GM18499 (cell line): ENCODE data around the gene TRIOBP.
"Not testable (repeated sequence)": the region's sequence is repeated elsewhere in the genome, so short reads cannot be mapped to it uniquely, and the experiment has no call there.

Experiments
- ATAC-seq: cut with Tn5 transposase; IDR thresholded peaks from one replicate; pipeline ENCODE4 v1.9.1; 2021; ENCODE audit warnings: moderate number of reproducible peaks; ENCODE audit not compliant: insufficient read depth, unreplicated experiment

The TRIOBP gene

DNA sequence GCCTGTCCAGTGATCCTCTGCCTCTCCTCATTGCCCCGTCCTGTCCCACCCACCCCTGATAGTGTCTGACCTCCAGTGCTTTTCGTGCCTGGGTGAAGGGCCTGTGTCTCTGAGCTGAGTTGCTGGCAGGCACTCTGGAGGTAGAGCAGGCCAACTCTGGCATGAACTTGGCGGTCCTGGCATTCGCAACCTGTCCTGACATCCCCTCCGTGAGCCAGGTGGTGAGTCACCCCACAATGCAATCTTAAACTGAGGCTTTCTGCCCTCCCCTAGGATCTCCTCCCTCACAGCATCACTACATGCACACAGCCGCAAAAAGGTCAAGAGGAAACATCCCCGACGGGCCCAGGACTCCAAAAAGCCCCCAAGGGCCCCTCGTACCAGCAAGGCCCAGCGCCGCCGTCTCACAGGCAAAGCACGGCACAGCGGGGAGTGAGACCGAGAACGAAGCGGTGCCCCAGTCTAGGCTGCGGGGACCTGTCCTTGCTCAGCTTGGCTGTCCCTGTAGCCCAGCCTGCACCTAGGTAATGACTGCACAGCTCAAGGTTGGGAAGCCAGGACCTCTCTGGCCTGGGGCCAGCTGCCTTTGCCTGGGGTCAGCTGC, 5.8 kb upstream of the TRIOBP start:
- ATAC-seq, result no peak

- no peak for ATAC-seq
Observed at GRCh38 chr22:37692627-37693285, 4.1 kb upstream of the TRIOBP start.

- not testable (repeated sequence) for ATAC-seq
Observed at GRCh38 chr22:37694131-37694530, 2.7 kb upstream of the TRIOBP start.

- ATAC-seq, result not testable (repeated sequence)
Observed at GRCh38 chr22:37696260-37696656, 590 bp upstream of the TRIOBP start.

DNA sequence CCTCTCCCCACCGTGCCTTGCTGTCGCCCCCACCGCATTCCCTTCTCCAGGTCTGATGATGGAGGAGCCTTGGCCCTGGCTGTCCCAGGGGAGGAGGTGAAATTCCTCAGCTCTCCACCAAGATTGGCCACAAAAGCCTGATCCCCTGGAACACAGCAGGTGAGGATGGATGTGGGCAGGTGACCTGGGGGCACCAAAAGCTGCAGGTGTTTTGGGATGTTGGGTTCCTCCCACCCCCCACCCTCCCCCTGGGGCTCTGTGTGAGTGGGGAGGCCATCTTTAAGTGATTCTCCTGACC, 639 bp downstream of the TRIOBP start:
- no peak for ATAC-seq

DNA sequence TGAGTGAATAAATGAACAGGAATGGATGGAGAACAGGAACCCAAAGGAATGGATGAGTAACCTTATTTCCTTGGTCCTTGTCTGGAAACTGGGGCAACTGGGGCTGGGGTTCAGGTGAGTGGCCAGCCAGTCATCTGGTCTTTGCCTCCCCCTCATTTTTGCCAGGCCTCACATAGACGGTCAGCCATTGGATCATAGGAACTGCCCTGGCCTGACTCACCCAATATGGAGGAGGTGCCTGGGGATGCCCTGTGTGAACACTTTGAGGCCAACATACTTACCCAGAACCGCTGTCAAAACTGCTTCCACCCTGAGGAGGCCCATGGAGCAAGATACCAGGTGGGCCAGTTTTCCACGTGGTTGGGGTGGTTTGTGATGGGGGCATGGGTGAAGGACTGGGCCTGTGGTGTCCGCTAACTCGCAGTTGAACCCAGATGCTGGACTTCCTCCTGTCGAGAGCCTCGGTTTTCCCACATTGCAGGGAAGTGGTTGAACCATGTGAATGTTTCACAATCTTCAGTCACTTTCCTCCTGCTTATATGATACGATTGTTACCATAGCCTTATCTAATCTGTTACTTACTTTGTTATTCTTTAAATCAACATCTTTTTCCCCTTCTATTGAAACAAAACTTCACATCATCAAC, 4.4 kb downstream of the TRIOBP start:
- no peak for ATAC-seq

DNA sequence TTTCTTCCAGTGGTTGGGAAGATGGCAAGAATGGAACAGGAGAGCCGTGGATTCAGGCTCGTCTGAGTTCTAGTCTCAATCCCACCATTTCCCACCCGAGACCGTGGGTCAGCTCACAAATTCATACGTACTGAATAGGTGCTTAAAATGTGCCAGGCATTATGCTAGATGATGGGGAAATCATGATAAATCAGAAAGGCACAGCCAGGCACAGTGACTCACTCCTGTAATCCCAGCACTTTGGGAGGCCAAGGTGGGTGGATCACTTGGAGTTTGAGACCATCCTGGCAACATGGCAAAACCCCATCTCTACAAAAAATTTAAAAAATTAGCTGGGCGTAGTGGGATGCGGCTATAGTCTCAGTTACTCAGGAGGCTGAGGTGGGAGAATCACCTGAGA, 7.1 kb downstream of the TRIOBP start:
- ATAC-seq, result no peak

DNA sequence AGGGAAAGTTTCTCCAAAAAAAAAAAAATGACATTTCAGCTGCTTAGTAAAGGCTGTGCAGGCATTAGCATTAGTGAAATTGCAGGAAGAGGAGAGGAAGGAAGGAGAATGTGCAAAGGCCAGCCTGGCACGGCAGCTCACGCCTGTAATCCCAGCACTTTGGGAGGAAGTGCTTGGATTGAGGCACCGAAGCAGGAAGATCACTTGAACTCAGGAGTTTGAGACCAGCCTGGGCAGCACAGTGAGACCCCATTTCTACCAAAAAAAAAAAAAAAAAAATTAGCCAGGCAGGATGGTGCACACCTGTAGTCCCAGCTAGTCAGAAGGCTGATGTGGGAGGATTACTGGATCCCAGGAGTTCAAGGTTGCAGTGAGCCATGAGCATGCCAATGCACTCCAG, 7.8 kb downstream of the TRIOBP start:
- no peak for ATAC-seq

- ATAC-seq, result no peak
Observed at GRCh38 chr22:37705205-37705604, 8.4 kb downstream of the TRIOBP start.

DNA sequence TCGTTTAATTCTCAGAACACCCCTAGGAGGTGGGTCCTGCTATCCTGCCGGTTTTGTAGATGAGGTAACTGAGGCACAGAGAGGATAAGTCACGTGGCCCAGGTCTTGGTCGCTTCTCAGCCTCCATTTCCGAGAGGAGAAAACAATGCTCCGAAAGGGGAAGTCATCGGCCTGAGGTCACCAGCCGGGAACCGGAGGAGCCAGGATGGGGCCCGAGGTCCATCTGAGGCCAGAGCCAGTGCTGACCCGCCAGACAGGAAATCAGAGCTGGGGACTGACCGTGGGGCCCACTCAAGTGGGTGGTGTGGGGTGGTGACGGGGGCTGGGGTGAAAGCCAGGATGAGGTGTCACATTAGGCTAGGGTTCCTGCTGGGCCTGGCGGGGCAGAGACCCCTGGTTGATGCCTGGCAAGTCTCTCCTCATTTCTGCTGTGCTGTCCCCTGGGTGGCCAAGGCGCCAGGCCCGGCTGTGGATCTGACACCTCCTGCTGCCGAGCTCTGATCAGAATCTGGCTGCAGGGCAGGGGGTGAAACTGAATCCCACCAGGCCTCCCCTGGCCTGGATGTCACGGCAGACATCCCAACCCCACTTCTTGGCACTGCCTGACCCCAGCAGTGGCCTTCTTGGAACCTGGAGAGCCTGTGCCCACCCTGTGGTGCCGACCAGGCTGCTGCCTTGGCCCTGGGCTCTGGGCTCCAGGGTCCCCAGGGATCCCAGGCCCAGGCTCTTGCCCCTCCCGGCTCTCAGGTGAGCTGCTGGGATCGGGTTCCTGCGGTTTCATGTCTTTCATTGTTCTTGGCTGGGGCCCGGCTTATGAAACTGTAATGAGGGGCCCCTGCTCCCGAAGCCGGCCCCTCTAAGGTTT, 12.0 kb downstream of the TRIOBP start:
- ATAC-seq, result no peak

- no peak for ATAC-seq
Observed at GRCh38 chr22:37709445-37709765, 12.6 kb downstream of the TRIOBP start.

DNA sequence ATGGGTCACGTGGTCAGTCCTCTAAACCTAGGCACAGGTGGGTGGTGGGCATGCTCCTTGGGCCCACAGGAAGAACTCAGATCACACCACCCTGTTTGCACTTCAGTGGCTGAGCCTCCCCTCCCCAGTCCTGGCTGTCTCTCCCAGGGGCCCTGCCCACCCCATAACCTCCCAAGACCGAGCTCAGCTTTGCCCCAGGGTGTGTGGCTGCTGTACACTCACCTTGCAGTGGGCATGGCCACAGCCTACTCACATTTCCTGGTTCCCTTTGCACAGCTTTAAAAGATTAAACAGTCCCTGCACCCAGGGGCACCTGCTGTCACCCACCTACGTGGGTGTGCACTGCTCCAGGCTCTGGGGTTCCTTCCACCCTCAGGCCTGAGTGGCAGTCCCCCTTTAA, 13.8 kb downstream of the TRIOBP start:
- no peak for ATAC-seq

GRCh38 chr22:37711490-37711889, 14.6 kb downstream of the TRIOBP start:
- ATAC-seq, result no peak

- no peak for ATAC-seq
Observed at GRCh38 chr22:37713761-37714160, 16.9 kb downstream of the TRIOBP start.

- ATAC-seq, result no peak
Observed at GRCh38 chr22:37714634-37715033, 17.8 kb downstream of the TRIOBP start.

DNA sequence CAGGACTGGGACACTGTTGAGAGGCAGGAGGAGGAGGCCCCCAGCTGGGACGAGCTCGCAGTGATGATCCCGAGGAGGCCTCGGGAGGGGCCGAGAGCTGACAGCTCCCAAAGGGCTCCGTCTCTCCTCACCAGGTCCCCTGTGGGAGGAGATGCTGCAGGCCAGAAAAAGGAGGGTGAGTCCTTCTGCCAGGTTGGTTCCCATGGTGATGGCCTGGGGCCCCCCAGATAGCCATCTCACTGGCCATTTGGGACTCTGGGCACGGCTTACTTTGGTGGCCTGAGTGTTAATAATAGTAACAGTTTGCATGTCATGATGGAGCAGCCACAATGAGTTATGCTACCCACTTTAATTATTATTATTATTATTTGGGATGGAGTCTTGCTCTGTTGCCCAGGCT, 18.9 kb downstream of the TRIOBP start:
- ATAC-seq, result no peak

- ATAC-seq, result no peak
Observed at GRCh38 chr22:37716708-37717107, 19.9 kb downstream of the TRIOBP start.

- not testable (repeated sequence) for ATAC-seq
Observed at GRCh38 chr22:37717235-37717634, 20.4 kb downstream of the TRIOBP start.

- ATAC-seq, result not testable (repeated sequence)
Observed at GRCh38 chr22:37717746-37718305, 21.0 kb downstream of the TRIOBP start.

GRCh38 chr22:37725551-37726240, 28.8 kb downstream of the TRIOBP start:
- ATAC-seq, result no peak
